Occipital lobe (tissue), 3 donors: Measurements from ENCODE around the gene ZNF700. TPM values are rescaled to one million over a fixed set of nuclear protein-coding genes. Genes with fewer than 3 reads are reported as not detected.
"Not testable (repeated sequence)": the region's sequence is repeated elsewhere in the genome, so short reads cannot be mapped to it uniquely, and the experiment has no call there.

ENCODE experiments used
- DNase-seq: peaks from one replicate; lab custom pipeline; 2025; lab: John Stamatoyannopoulos, UW
- small RNA-seq: library from RNA; depleted of rRNA; stranded (forward); fragments of <200 nt; gene quantifications from one replicate; pipeline ENCODE3, GENCODE V24; 2014
- total RNA-seq: library from RNA; depleted of rRNA; stranded (reverse); fragments of >200 nt; gene quantifications from one replicate; pipeline ENCODE4 v1.2.3, GENCODE V29; 2014

Gene ZNF700
- total RNA-seq, 1 donor from 2014 or later: 18.9 TPM

DNA sequence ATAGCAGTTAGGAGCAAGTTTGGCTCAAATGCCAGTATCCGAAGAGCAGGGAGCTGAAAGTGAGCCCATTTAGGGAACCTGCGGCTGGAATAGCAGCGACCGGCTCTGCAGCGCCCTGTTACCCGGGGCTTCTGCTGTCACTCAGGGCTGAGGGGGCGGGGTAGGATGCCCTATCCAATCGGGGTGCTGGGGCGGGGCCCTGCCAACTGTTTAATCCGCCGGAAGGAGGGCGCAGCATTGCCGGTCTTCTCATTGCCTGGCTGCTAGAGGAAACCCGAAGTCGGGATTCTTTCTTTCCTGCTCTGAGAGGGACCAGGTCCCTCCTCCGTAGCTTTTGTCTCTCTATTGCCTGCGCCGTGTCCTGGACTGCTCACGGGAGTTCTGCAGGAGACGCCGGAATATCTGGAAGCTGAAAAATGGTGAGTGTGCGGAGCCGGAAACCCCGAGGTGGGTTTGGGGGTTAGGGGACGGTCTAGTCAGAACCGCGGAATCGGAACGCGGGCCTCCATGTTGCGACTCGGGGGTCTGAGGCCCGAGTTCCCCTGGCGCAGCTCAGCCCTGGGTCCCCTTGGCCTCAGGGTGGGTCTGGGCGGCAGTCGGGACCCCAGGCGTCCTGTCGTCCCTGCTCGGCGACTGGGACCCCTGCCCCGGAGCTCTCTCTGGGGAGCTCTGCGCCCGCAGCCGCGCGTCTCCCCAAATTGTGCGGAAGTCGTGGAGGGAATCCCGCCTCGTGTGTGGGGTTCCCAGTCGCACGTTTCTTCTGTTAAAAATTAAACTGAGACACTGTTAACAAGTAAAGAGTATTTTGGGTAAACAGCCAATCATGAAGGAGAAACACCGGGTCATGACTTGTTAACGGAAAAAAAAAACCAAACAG, 62.7 kb downstream of the ZNF700 start:
- DNase-seq: peak; percentile 87

DNA sequence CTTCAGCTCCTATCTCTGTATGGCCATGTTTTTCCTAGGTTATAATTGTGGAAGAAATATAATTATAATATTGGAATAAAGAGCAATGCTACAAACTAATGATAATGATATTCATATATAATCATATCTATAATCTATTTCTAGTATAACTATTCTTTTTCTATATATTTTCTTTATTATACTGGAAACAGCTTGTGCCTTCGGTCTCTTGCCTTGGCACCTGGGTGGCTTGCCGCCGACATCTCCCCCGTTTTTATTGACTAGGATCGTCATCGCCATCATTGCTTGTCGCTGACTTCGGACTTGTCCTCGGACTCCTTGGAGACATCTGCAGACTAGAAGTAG, 64.2 kb downstream of the ZNF700 start:
- no peak for DNase-seq

DNA sequence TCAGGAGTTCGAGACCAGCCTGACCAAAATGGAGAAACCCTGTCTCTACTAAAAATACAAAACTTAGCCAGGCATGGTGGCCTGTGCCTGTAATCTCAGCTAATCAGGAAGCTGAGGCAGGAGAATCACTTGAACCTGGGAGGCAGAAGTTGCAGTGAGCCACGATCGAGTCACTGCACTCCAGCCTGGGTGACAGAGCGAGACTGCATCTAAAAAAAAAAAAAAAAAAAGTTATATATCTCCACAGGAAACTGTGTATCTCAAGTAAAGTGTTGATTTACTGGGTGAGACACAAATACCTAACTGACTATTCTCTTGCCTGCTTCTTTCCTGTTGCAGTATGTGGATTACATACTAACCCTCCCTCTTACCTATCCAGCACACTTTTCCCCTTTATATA, 67.0 kb downstream of the ZNF700 start:
- not testable (repeated sequence) for DNase-seq

DNA sequence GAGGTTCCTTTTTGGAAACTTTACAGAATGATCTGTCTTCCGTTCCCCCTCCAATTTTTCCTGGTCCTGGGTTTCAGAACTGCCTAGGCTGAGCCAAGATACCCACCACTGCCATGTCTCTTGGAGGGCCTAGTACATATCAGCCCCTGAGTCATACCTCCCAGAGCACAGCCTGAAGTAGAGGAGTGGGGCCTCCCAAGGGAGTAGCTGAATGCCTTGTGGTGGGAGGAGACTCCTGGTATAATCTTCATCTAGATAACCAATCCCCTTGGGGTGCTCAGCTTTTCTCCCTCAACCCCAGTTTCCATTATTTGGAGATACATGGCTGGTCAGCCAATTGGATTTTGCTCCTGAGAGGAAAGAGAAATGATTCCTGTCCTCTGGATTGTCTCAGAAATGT, 70.3 kb downstream of the ZNF700 start:
- no peak for DNase-seq

Small RNAs within 50 kb of the gene (small RNA-seq; reads per million reads assigned to genes)
- gene RNA5SP464: not detected

Other genes starting within 250 kb of the ZNF700 start
- gene ZNF823, start 186.2 kb upstream of the ZNF700 start, total RNA-seq: 18.6 TPM
- 70.2 TPM for gene ZNF441, start 158.1 kb upstream of the ZNF700 start, total RNA-seq
- gene ZNF491, start 126.6 kb upstream of the ZNF700 start, total RNA-seq: 12.9 TPM
- gene ZNF440, start 110.8 kb upstream of the ZNF700 start, total RNA-seq: 20.9 TPM
- 36.5 TPM for gene ZNF439, start 76.4 kb upstream of the ZNF700 start, total RNA-seq
- gene ZNF69, start 37.3 kb upstream of the ZNF700 start, total RNA-seq: 20.4 TPM
- gene ZNF763, start 39.9 kb downstream of the ZNF700 start, total RNA-seq: 6.7 TPM
- 19.5 TPM for gene ZNF433, start 110.6 kb downstream of the ZNF700 start, total RNA-seq
- 0.31 TPM for gene ZNF878, start 127.9 kb downstream of the ZNF700 start, total RNA-seq
- gene ZNF844, start 139.6 kb downstream of the ZNF700 start, total RNA-seq: 13.7 TPM
- gene ZNF20, start 215.2 kb downstream of the ZNF700 start, total RNA-seq: 14.3 TPM
- gene ZNF625, start 231.6 kb downstream of the ZNF700 start, total RNA-seq: 37.6 TPM
- 29.3 TPM for gene ZNF136, start 238.0 kb downstream of the ZNF700 start, total RNA-seq